Heart right ventricle (tissue), 16 donors: ENCODE data around the gene SESN1. TPM values are rescaled to one million over a fixed set of nuclear protein-coding genes. Genes with fewer than 3 reads are reported as not detected.

ENCODE experiments used
- ATAC-seq, 8 donors: fragments of 200-7000 bp; cut with Tn5 transposase; one replicate each; pipeline ENCODE4 v1.9.1; 2020; ENCODE audit warnings: mild to moderate bottlenecking in 8 of 8, moderate library complexity in 8 of 8, moderate number of reproducible peaks in 1 of 8
- DNase-seq, 2 donors: peaks; one replicate each; pipeline ENCODE4 v3.0.0-alpha.2; 2020
- H3K27ac ChIP-seq, 10 donors: fragments of 200-600 bp; sonication (generic) in 2 of 10; one replicate each; pipeline versions ENCODE4 v1.5.0 to v1.8.0; 2020 to 2022; ENCODE audit warnings: mild to moderate bottlenecking in 3 of 10
- H3K27me3 ChIP-seq, 7 donors: fragments of 200-600 bp; one replicate each; pipeline ENCODE4 v1.8.0; 2021 to 2022; ENCODE audit warnings: mild to moderate bottlenecking in 2 of 7
- H3K36me3 ChIP-seq, 9 donors: fragments of 200-600 bp; sonication (generic) in 1 of 9; one replicate each; pipeline versions ENCODE4 v1.5.0 to v1.8.0; 2020 to 2022; ENCODE audit warnings: mild to moderate bottlenecking in 2 of 9
- H3K4me1 ChIP-seq, 9 donors: fragments of 200-600 bp; sonication (generic) in 1 of 9; one replicate each; pipeline versions ENCODE4 v1.5.0 to v1.8.0; 2020 to 2022; ENCODE audit warnings: mild to moderate bottlenecking in 4 of 9
- H3K4me3 ChIP-seq, 10 donors: fragments of 200-600 bp; sonication (generic) in 2 of 10; one replicate each; pipeline versions ENCODE4 v1.5.0 to v1.8.0; 2020 to 2022; ENCODE audit warnings: mild to moderate bottlenecking in 7 of 10, moderate library complexity in 2 of 10
- H3K9me3 ChIP-seq, 11 donors: fragments of 200-600 bp in 10 of 11; sonication (generic) in 2 of 11; one replicate each; pipeline versions ENCODE4 v1.5.0 to v1.8.0; 2013 to 2022; ENCODE audit warnings: mild to moderate bottlenecking in 2 of 11, control low read depth in 1 of 11, moderate library complexity in 1 of 11
- CTCF ChIP-seq, 9 donors: fragments of 200-600 bp; sonication (generic) in 2 of 9; IDR thresholded peaks; one replicate each; pipeline versions ENCODE4 v1.5.0 to v1.8.0; 2021 to 2022; ENCODE audit warnings: antibody characterized with exemption in 9 of 9, mild to moderate bottlenecking in 5 of 9, moderate library complexity in 1 of 9
- WGBS, 2 donors: extraction: QIAGEN DNeasy Blood & Tissue Kit; methylation state at CpG; one replicate each; pipeline ENCODE4 v1.1.7; 2013; ENCODE audit warnings: inconsistent platforms in 1 of 2; 5-methylcytosine and 5-hydroxymethylcytosine counted together
- intact Hi-C, 10 donors: fragments of 100-400 bp; cut with DNase I; formaldehyde crosslinking; loops; one replicate each; pipeline versions ENCODE4 v1.11.1 to v1.14.2; 2022
- polyA plus RNA-seq, 2 donors: library from polyadenylated mRNA; stranded (reverse); fragments of 200-250 nt; gene quantifications; one replicate each; pipeline ENCODE4 v1.2.3, GENCODE V29; 2013
- total RNA-seq, 10 donors: library from RNA; stranded (reverse); fragmentation: NEBNext Ultra II Directional in 3 of 10; extraction: Animal tissue kit (Norgen Biotek cat#: 25700) in 3 of 10; gene quantifications; one replicate each; pipeline versions ENCODE4 v1.2.1 to v1.2.4, GENCODE V29; 2021 to 2023
- donor health status: Arrhythmogenic right ventricular cardiomyopathy.
- donor health status: ischemic (EF 13 %, LVEDD 7.1; RV severe dilation, severe dysfunction).
- donor health status: healthy with polysubstance abuse.
- donor health status: DM: no; HTN: yes; CAD: no.
- donor health status: DM: no; HTN: no; CAD: no.
- donor health status: ischemic (EF 25% LVEDD 6.9; RV normal size, moderate dysfunction).
- donor health status: ischemic (EF 25% LVEDD 5.7; RV mildly dilated, moderate dysfunction).
- donor health status: healthy.
- donor health status: DM: yes; HTN: yes; CAD: no.
- donor health status: Ischemic cardiomyopathy.
- donor health status: ischemic (EF 35%, LVEDD 5.7; RV mildly dilated, moderate dysfunction).
- donor health status: nonischemic (EF 11% LVEDD 7.7; RV severe dilation, severe dysfunction).
- donor health status: DM: yes; HTN: yes; CAD: no.
- donor health status: PGD.
- donor health status: ischemic (EF 29% LVEDD 5.4; RV normal size, mild dysfunction).
- donor health status: nonischemic (EF 23%, LVEDD 6.1; RV moderate dilation, normal function).

The SESN1 gene
- total and polyA plus RNA-seq, 12 donors: 16.2 to 62.8 (median 37.7) TPM

DNA sequence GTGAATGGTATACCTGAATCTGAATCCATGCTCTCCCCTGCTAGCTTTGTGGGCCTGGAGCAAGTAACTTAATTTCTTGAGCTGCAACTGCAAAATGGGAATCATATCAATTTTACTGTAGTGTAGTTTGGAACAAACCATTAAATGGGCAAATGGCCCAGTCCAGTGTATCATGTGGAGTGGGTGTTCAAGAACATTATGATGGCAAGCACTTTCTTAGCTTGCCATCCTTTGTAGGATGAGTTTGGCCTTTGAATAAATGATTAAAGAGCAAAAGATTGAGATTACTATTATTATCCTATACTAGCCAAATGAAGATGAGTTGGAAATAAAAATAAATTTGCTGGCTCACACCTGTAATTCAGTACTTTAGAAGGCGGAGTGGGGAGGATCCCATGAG lies 120.4 kb downstream of the SESN1 start:
- Histone ChIP-seq H3K36me3 (no peaks in the 10 kb centered on the region), H3K27ac (peak overlapping the region in 1 of 10 donors; percentile 17), H3K4me1 (peaks cover 4 to 39% (median 22%) of the 10 kb centered on the region in 9 donors), H3K27me3 (no peaks in the 10 kb centered on the region), H3K4me3 (no peak overlapping the region), H3K9me3 (peaks cover 0 to 30% (median 0%) of the 10 kb centered on the region in 11 donors)
- ATAC-seq (no peak), DNase-seq (no peak)
- 61 to 88% methylated on average over 1 of the region's 1 CpG for WGBS, 2 donors
- intact Hi-C loops: loop anchor here in 1 of 10 donors (5.0 kb wide), 1 partner anchor 33 kb away; no protein-coding TSS in a partner anchor
- TF ChIP-seq CTCF (IDR thresholded peaks at IDR 0.05): no peak

GRCh38 chr6:108969776-108970175 lies 124.9 kb downstream of the SESN1 start:
- WGBS, 2 donors: 77 to 83% methylated on average over 2 of the region's 2 CpGs
- intact Hi-C loops: loop anchor here in 1 of 10 donors (5.0 kb wide), 1 partner anchor 38 kb away; no protein-coding TSS in a partner anchor
- H3K27ac ChIP-seq: peak overlapping the region in 8 of 10 donors; percentile 28 to 84 (median 76)

GRCh38 chr6:108968325-108969316 lies 126.0 kb downstream of the SESN1 start:
- TF ChIP-seq CTCF (IDR thresholded peaks at IDR 0.05): peak in 2 of 9 donors; percentile 11 to 27
- intact Hi-C loops: no loop called here
- H3K4me1 ChIP-seq: peaks cover 10 to 57% (median 44%) of the 10 kb centered on the region in 9 donors
- 74 to 78% methylated on average over 14 of the region's 14 CpGs for WGBS, 2 donors
- no peaks in the 10 kb centered on the region for H3K36me3 ChIP-seq
- H3K27me3 ChIP-seq: no peaks in the 10 kb centered on the region
- ATAC-seq: peak in 2 of 8 donors; percentile 1 to 9
- no peak overlapping the region for H3K4me3 ChIP-seq
- peak overlapping the region; percentile 3 to 84 (median 75) for H3K27ac ChIP-seq
- DNase-seq: no peak
- H3K9me3 ChIP-seq: no peaks in the 10 kb centered on the region

More at GRCh38 chr6:108969776-108970175, 124.9 kb downstream of the SESN1 start:
- ATAC-seq: no peak
- H3K9me3 ChIP-seq: no peaks in the 10 kb centered on the region
- DNase-seq: no peak
- H3K27me3 ChIP-seq: no peaks in the 10 kb centered on the region
- H3K4me1 ChIP-seq: peaks cover 10 to 62% (median 52%) of the 10 kb centered on the region in 9 donors
- H3K4me3 ChIP-seq: no peak overlapping the region
- no peaks in the 10 kb centered on the region for H3K36me3 ChIP-seq
- TF ChIP-seq CTCF (IDR thresholded peaks at IDR 0.05): no peak
